HG03439 (cell line): ENCODE data around the gene GPR135.
"Not testable (repeated sequence)": the region's sequence is repeated elsewhere in the genome, so short reads cannot be mapped to it uniquely, and the experiment has no call there.

ENCODE experiments used
- ATAC-seq: cut with Tn5 transposase; IDR thresholded peaks from one replicate; pipeline ENCODE4 v1.9.1; 2021; ENCODE audit warnings: mild to moderate bottlenecking, moderate library complexity; ENCODE audit not compliant: unreplicated experiment

GPR135 gene

DNA sequence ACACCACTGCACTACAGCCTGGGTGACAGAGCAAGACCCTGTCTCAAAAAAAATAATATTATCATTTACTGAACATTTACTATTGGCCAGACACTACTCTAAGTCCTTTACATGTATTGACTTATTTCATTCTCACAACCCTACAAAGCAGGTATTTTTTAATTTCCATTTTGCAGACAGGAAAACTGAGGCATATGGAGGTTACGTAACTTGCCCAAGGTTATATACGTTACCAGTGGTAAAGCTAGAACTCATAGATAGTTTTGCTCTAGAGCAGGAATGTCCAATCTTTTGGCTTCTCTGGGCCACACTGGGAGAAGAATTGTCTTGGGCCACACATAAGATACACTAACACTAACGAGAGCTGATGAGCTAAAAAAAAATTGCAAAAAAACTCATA lies 13.4 kb upstream of the GPR135 start:
- no peak for ATAC-seq

DNA sequence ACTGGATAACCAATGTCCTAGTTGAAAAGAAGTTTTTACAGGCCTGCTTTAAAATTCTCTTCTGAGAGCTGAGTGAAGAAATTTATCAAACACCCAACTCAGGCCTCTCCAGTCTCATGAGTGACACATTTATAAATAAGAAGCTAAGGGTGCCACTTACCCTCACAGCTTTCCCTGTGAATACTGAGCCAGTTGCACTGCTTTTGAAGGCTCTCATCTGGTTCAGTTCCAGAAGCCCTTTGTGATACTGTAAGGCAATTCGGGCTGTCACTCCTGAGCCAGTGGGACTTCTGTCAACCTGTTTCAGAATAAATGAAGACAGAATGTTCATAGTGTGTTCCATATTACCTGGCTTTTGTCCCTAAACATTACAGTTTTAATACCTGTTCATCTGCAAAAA lies 10.5 kb upstream of the GPR135 start:
- no peak for ATAC-seq

DNA sequence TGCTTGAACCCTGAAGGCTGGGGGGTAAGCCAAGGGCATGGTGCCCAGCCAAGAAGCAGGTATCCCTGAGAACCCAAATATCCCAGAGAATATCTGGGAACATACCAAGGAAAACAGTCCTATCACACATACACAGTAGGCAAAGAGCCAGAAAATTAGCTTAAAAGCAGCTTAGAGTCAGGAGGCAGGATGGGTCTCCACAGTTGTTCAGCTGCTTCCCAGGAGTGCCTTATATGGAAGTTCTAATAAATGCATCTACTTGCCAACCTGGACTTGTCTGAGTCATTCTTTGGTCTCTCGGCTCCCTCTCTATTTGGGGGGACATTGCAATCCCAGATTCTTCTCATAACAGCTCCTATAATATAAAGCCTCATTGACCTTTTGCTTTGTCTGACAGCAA lies 9.0 kb upstream of the GPR135 start:
- no peak for ATAC-seq

DNA sequence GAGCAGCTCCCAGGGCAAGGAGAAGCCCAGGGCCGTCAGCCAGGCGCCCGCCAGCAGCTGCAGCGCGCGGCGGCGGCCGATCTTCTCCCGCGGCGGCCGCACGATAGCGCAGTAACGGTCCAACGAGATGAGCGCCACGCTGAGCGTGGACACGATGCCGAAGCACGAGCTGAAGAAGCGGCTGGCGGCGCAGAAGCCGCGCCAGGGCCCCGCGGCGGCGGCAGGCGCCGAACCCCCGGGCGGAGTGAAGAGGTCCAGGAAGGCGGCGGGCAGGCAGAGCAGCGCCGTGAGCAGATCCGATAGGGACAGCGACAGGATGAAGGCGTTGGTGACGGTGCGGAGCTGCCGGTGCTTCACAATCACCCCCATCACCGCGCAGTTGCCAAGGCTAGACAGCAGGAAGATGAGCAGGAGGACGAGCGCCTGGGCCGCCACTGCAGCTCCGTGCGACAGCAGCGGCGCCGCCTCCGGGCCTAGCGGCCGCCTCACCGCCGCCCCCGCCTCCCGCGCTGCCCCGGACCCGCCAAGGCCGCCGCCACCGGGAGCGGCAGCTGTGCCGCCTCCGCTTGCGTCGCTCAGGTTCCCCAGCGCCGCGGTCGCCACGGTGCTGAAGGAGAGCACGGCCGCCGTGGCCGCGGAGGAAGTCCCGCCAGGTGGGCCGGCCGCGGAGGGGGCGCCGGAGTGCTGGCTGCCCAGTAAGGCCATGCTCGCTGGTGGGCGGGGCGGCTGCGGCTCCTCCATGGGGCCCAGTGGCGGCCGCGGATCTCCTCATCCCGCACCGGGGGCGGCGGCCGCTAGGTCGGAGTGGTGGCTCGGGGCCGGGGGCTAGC lies 479 bp downstream of the GPR135 start:
- ATAC-seq, result peak; percentile 62

DNA sequence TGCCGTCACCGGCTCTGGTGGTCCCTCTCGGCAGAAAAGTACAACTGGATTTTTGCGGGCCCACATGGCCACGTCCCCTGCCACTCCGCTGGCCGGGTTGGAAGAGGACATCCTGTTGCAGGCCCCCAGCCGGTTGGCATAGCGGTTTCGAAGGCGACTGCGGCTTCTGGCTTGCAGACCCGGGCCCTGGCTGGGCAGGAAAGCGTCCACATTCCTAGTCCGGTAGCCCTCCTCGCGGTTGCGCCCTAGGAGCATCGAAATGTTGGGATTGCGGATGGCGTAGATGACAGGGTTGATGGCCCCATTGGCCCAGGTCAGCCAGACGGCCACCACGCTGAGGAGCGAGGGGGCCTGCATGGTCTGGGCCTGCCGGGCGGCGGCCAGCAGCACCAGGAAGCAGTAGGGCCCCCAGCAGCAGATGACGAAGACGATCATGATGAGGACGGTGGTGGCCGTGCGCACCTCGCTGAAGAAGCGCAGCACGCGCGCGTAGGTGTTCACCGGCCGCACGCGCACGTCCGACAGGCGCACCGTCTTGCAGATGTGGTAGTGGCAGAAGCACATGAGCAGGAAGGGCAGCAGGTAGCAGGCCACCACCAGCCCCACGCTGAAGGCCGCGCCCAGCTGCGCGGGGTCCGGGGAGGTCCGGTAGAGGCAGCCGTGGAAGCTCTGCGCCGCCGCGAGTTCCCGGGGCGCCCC lies 1.2 kb downstream of the GPR135 start:
- ATAC-seq, result peak; percentile 35

DNA sequence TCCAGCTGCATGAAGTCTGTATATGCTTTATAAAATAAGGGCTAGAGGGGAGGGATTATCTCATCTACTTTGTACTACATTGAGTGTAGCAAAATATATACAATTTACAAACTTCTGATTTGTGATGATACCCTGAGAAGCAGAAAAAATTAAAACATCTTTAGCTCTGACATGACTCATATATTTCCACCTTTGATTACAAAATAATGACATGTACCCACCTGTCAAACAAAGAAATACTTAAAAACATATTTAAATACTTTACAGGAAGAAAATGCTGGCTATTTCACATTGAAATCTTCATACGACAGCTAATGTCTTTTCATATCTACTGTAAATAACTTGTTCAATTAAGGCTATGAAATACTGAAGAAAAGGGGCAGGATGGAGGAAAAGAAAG lies 3.3 kb downstream of the GPR135 start:
- ATAC-seq, result no peak

DNA sequence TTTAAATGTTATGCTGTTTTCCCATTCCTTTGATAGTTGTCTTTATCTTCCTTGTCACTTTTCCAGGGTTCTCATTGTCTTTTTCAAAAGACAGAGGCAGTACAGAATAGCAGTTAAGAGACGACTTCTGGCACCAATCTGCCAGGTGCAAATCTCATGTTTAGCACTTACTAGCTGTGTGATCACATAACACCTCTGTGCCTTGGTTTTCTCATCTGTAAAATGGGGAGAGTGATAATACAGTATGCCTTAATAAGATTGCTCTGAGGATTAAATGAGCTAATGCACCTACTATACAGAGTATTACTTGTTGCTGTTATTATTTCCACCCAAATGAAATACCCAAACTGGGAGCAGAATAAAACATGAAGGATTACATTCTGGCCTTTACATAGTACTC lies 4.8 kb downstream of the GPR135 start:
- no peak for ATAC-seq

DNA sequence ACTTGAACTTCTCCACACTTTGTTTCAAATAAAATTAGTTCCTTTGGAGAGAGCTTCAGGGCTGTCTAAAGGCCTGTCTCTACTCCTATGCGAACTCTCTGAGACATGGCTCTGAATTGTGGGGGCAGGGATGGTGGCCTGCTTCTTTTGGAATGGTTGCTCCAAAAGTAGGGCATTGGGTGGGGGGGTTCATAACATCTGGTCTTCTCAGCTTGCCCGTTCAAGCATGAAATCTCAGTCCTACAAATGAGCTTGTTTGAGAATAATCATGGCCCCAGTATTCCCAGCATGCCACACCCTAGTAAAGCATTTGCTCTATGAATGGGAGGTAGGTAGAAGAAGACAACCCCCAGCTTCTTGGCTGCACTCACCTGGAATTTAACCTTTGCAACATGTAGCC lies 6.7 kb downstream of the GPR135 start:
- ATAC-seq, result no peak

DNA sequence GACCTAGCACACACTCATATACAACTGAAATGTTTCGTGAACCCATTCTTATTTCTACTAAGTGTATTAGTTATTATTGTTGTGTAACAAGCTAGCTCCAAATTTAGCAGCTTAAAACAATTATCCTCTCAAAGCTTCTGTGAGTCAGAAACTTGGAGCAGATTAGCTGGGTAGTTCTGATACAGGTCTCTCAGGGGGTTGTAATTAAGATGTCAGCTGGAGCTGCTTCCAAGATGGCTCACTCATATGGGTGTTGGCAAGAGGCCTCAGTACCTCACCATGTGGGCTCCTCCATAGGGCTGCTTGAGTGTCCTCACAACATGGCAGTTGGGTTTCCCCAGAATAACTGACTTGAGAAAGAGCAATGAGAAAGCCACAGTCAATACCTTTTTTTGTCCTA lies 9.8 kb downstream of the GPR135 start:
- ATAC-seq, result no peak

DNA sequence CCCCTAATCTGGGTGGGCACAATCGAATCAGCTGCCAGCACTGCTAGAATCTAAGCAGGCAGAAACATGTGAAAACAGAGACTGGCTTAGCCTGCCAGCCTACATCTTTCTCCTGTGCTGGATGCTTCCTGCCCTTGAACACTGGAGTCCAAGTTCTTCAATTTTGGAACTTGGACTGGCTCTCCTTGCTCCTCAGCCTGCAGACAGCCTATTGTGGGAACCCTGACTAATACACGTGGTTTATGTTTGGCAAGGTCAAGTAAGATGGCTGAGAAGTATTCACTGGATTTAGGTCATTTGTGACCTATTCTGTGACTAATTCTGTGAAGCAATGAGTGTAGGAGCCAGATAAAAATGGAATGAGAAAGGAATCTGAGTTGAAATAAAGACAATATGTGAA lies 11.0 kb downstream of the GPR135 start:
- no peak for ATAC-seq

DNA sequence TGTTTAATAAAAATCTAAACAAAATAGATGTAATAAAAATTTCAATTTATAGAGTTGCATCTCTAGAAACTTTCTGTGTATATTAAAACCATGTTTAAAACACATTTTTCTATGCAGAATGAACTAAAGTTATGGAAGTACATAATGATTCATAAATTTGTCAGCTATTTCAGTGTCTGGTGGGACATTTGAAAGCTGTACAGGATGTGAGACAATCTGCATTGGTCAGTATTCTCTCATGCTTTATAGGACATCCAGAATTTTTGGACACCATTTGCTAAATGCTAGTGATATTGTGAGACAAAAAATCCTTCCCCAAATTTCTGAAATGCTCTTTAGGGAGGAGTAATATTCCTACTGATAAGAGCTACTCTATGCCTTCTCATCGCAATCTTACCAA lies 13.3 kb downstream of the GPR135 start:
- no peak for ATAC-seq

DNA sequence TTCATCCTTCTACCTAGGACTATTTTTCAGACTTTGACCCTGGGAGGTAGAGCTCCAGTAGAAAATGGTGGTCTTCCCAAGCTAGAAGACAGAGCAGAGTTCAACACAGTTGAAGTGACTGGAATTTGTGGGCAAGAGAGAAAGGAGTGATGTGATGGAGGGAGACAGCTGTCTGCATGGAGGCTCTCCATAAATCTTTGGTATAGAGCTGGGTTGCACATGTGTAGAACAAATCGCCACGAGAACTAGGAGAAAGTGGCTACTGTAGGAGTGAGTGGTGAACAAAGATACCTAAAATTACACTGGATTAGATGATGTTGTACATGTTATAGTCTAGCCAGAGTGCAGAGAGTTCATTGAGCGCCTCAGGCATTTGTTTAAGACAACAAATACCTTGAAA lies 14.5 kb downstream of the GPR135 start:
- no peak for ATAC-seq

DNA sequence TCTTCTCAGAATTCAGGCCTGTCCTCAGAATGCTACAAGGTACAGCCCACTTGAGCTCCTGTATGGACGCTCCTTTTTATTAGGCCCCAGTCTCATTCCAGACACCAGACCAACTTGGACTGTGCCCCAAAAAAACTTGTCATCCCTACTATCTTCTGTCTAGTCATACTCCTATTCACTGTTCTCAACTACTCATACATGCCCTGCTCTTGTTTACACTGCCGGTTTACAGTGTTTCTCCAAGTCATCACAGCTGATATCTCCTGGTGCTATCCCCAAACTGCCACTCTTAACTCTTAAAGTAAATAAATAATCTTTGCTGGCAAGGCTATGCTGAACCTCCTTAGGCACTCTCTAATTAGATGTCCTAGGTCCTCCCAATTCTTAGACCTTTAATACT lies 16.5 kb downstream of the GPR135 start:
- ATAC-seq, result not testable (repeated sequence)

DNA sequence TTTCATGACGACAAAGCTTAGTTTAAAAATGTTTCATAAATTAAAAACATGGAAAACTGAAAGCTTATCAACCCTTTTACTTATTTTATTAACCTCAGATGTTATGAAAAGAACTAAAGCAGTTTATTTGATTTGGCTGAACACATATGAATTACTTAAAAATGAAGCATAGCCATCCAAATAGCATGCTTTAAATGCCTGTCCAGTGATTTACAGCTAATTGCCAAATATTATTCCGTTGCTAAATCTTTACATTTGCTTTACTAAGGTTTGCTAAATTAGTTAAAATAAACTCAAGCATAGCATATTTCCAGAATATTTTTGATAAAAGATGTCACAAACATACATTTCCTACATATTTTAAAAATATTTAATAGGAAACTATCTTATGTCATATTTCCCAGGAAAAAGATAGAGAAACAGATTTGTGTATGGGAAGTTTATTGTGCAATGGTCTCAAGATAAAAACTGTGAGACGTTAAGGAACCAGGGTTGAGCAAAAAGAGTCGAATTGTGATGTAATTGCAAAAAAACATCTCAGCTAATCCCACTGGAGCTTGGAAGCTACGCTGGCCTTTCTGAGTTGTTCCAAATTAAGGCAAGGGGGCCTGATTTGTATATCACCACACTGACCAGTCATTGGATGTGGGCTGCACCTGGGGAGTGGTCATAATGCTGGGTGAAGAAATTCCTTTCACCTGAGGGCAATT lies 25.8 kb downstream of the GPR135 start:
- no peak for ATAC-seq

DNA sequence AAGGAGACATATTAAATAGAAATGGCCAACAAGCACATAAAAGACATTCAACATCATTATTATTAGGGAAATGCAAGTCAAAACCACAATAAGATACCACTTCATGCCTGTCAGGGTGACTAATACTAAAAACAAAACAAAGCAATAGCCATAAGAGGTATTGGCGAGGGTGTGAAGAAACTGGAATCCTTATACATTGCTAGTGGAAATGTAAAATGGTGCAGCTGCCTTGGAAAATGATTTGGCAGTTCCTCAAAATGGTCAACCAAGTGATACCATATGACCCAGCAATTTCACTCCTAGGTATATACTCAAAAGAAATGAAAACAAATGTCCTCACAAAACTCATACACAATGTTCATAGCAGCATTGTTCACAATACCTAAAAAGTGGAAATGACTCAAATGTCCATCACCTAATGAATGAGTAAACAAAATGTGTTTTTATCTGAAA lies 27.0 kb downstream of the GPR135 start:
- ATAC-seq, result no peak

DNA sequence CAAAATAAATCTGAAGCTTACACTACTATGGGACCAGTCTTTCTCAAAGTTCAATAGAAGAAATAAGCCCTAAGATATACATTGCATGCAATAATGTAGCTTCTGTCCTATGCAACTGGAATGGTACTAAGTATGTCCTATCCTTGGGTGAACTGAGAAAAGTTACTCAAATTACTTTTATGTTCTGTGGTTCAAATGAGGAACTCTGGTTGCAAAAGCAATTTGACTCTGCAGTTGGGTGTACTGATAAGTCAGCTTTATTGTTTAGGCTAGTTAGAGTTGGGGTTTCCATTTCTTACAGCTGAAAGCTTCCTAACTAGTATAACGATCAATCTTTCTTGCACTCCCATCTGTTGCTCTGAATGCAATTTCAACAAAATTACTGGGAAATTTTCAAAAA lies 29.2 kb downstream of the GPR135 start:
- no peak for ATAC-seq

DNA sequence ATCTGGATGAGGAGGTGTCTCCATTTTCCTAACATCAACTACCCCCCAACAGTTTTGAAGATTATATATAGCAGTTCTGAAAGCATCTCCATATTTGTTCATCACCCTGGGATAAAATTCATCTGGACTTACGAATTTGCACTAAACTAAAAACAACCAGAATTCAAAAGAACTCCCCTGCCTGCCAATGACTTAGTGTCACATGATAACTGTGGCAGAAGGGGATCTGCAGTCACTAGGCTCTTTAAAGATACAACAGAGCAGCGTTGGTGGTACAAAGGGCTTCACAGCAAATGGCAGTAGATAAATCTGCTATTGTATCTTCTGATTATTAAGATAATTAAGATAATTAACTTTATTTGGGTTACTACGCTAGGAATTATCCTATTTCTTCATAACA lies 30.1 kb downstream of the GPR135 start:
- no peak for ATAC-seq

DNA sequence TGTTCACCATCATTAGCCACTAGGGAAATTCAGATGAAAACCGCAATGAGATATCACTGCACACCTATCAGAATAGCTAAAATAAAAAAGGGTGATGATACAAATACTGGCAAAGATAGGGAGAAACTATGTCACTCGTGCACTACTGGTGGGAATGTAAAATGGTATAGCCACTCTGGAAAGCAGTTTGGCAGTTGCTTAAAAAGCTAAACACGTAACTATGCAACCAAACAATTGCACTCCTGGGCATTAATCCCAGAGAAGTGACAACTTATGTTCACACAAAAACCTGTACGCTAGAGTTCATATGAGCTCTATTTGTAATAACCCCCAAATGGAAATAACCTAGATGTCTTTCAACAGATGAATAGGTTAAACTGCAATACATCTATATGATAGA lies 35.4 kb downstream of the GPR135 start:
- ATAC-seq, result no peak

DNA sequence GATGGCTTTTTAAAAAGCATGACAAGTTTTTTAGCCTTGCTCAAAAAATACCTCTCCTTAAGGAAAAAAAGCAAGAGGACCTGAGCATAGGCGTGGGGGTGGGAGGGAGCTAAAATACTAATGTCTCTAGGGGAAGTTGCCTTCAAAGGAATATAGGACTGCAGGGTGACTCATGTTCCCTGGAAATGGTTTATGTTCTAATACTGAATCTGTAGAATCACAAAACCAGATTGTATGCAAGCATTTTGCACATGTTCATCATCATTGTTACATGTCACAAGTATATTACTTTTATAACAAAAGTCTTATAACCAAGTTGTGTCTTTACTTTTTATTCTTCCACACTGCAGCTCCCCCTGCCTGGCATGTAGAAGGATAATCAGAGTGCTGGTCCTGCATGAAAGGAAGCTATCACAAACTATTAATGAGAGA lies 36.6 kb downstream of the GPR135 start:
- no peak for ATAC-seq

DNA sequence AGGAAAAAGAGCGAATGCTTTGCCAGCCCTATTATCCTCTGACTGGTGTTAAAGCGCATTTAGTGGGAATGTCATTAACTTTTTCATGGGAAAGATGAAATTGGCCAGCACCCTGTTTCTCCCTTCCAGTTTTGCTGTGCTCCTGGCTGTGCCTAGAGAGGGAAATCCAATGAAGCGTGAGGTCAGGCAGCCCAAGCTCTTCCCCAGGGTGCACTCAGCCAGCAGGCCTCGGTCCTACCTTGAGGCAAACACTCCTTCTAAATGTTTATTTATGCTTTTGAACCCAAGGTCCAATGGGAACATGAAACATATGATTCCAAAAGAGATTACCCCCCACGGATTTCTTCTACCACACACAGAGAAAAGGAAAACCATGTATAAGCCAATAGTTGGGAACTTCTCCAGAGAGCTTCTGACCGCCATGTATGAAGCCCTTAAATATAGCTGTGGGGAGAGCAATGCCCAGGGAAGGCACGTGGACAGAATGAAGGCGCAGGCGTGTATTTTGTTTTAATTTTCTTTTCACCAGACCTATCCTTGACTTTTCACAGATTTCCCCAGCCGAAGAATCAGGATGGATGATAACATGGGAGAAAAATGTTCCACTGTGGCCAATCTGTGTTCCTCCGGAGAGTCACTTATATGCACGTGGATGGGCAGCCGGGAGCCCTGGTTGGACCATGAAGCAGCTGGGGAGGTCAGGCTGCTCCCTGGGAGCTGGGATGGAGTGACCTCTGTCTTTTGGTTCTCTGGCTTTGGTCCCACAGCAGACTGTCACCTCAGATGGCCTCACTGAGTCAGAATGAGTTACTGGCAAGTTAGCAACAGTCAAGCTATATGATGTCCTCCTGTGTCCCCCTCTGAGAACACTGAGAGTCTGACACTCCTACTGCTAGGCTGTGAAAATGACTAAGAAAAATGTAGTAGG lies 37.3 kb downstream of the GPR135 start:
- ATAC-seq, result no peak
